Naive B cell (primary cell): ENCODE results near the gene CCNYL1. TPM values are rescaled to one million over a fixed set of nuclear protein-coding genes. Genes with fewer than 3 reads are reported as not detected.

Experiments
- polyA plus RNA-seq, 6 donors: library from polyadenylated mRNA; unstranded; fragments of 300-500 nt; fragmentation: Illumina TruSeq; gene quantifications; one replicate each; pipeline ENCODE4 v1.2.3, GENCODE V29; 2021; ENCODE audit warnings: low read depth in 6 of 6

CCNYL1 gene
- polyA plus RNA-seq, 6 donors from 2014 or later = 0.91 to 4.7 (median 3.3) TPM

Other genes starting within 250 kb of the CCNYL1 start
- 100 to 1,000 TPM in 3 of 6 donors, 10 to 100 TPM in 3; 66.6 to 123 (median 97.2) TPM for gene CREB1, start 181.7 kb upstream of the CCNYL1 start, polyA plus RNA-seq
- 10 to 100 TPM; 61.5 to 97.9 (median 85.7) TPM for gene METTL21A, start 86.2 kb upstream of the CCNYL1 start, polyA plus RNA-seq
- under 1 TPM; 0.05 to 0.39 (median 0.11) TPM for gene FZD5, start 58.3 kb downstream of the CCNYL1 start, polyA plus RNA-seq